ENCODE measurements around the gene GPR153. TPM values are rescaled to one million over a fixed set of nuclear protein-coding genes. Genes with fewer than 3 reads are reported as not detected.

GPR153 gene
- total and polyA plus RNA-seq, 12 donors = 1.8 to 8.5 (median 3.6) TPM

- Histone ChIP-seq H3K36me3 (peaks cover 0 to 25% (median 14%) of the 10 kb centered on the region in 9 donors), H3K4me3 (peak overlapping the region in 9 of 10 donors; percentile 72 to 100 (median 89)), H3K27ac (peak overlapping the region; percentile 3 to 92 (median 88)), H3K4me1 (peaks cover 6 to 44% (median 39%) of the 10 kb centered on the region in 9 donors), H3K9me3 (no peaks in the 10 kb centered on the region), H3K27me3 (peaks cover 0 to 6% (median 0%) of the 10 kb centered on the region in 7 donors)
- whole genome bisulfite sequencing, 2 donors = 63% methylated on average over 10 of the region's 10 CpGs
- TF ChIP-seq, protein P1, sequence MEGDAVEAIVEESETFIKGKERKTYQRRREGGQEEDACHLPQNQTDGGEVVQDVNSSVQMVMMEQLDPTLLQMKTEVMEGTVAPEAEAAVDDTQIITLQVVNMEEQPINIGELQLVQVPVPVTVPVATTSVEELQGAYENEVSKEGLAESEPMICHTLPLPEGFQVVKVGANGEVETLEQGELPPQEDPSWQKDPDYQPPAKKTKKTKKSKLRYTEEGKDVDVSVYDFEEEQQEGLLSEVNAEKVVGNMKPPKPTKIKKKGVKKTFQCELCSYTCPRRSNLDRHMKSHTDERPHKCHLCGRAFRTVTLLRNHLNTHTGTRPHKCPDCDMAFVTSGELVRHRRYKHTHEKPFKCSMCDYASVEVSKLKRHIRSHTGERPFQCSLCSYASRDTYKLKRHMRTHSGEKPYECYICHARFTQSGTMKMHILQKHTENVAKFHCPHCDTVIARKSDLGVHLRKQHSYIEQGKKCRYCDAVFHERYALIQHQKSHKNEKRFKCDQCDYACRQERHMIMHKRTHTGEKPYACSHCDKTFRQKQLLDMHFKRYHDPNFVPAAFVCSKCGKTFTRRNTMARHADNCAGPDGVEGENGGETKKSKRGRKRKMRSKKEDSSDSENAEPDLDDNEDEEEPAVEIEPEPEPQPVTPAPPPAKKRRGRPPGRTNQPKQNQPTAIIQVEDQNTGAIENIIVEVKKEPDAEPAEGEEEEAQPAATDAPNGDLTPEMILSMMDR (IDR thresholded peaks at IDR 0.05) = no peak
- intact Hi-C loops (cut with DNase I) = loop anchor here in 1 of 10 donors (5.0 to 10.0 kb wide), 2 partner anchors 37 to 145 kb away; partner anchors contain the start of gene ICMT
- no peak for DNase-seq
- no peak for ATAC-seq
Observed at GRCh38 chr1:6200188-6200809, 60.6 kb downstream of the GPR153 start.

DNA sequence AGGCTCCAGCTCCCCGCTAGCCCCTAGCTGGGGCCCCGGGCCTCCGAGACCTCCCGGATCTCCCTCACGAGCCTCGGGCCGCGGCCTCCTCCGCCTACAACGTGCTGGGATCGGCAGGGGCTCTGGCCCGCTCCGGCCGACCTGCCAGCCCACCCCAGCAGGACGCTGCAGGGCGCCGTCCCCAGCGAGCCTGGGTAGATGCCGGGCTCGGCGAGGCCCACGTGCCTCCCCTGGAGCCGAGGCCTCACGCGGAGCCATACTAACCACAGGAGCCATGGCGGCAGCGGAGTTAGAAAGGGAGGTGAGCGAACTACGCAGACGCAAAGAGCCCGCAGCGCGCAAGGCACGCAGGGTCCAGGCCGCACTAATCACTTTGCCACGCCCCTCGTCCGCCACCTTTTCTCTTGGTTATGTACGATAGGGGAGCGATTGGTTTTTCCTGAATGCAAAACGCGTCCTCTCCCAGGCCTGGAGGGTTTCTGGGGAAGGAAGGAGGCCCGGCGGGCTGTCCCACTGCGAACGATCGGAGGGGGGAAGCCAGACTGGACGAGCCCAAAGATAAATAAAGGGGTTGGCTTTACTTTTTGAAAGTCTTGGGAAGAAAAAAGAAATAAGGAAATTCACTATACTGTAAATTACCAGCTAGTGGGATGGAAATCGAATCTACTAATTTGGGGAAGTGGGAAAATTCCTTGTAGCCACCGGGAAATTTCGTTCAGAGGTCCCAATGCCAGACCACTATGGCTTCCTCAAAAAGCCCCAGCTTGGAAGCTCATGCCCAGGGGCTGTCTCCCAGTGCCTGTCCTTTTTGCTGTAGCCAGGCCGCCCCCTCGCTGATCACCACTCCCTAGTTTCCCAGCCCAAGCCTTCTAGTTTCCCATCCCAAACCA is 61.4 kb downstream of the GPR153 start, which contains the start of gene RPL22:
RPL22 (minus strand) TSS at position 298 of the 890 bp plus-strand sequence; CDS start at position 276, 22 bp downstream.
- peaks cover 0 to 33% (median 21%) of the 10 kb centered on the region in 9 donors for H3K36me3 ChIP-seq
- peak; percentile 96 to 99 for DNase-seq
- peak; percentile 96 to 99 (median 98) for ATAC-seq
- H3K9me3 ChIP-seq = no peaks in the 10 kb centered on the region
- H3K27me3 ChIP-seq = no peaks in the 10 kb centered on the region
- WGBS, 2 donors = 1% methylated on average over 53 of the region's 53 CpGs
- H3K27ac ChIP-seq = peak within 1 kb of the TSS; percentile 3 to 92 (median 88)
- H3K4me1 ChIP-seq = peaks cover 0 to 37% (median 32%) of the 10 kb centered on the region in 9 donors
- TF ChIP-seq, protein P1 (IDR thresholded peaks at IDR 0.05) = no peak
- intact Hi-C loops (cut with DNase I) = loop anchor here in 5 of 10 donors (5.0 to 10.0 kb wide), 2 partner anchors 38 to 145 kb away; partner anchors contain the start of gene ICMT (in 5 of the 5)
- peak within 1 kb of the TSS; percentile 72 to 100 (median 90) for H3K4me3 ChIP-seq

GRCh38 chr1:6198646-6199297 is 62.1 kb downstream of the GPR153 start:
- DNase-seq = no peak
- intact Hi-C loops (cut with DNase I) = loop anchor here in 4 of 10 donors (5.0 to 10.0 kb wide), 2 partner anchors 39 to 144 kb away; partner anchors contain the start of gene ICMT (in 4 of the 4)
- Histone ChIP-seq H3K36me3 (peaks cover 0 to 41% (median 28%) of the 10 kb centered on the region in 9 donors), H3K4me1 (peaks cover 0 to 33% (median 29%) of the 10 kb centered on the region in 9 donors), H3K9me3 (no peaks in the 10 kb centered on the region), H3K27ac (peak overlapping the region in 9 of 10 donors; percentile 82 to 92 (median 88)), H3K4me3 (peak overlapping the region; percentile 72 to 100 (median 90)), H3K27me3 (no peaks in the 10 kb centered on the region)
- peak in 5 of 8 donors; percentile 1 to 23 (median 2) for ATAC-seq
- TF ChIP-seq, protein P1 (IDR thresholded peaks at IDR 0.05) = no peak
- 1% methylated on average over 31 of the region's 31 CpGs for WGBS, 2 donors
